RPMI7951 (cell line): Measurements from ENCODE around the gene NUDT8. TPM values are rescaled to one million over a fixed set of nuclear protein-coding genes. Genes with fewer than 3 reads are reported as not detected.

Source experiments
- DNase-seq: peaks from one replicate; pipeline ENCODE4 v3.0.0-alpha.2; 2012; ENCODE audit warnings: low read depth
- total RNA-seq: library from RNA; depleted of rRNA; stranded (reverse); fragments of >200 nt; shearing (Covaris generic); gene quantifications from 2 replicates; pipeline ENCODE4 v1.2.3, GENCODE V29; 2014; rRNA removed

The NUDT8 gene
- 7.2 and 11.6 TPM in 2 replicates for total RNA-seq

- DNase-seq, result peak; percentile 74
Observed at GRCh38 chr11:67629386-67630227, at the start of gene NUDT8. Gene NUDT8, minus strand, starts transcription at chr11:67629937. Its CDS starts 26 bp downstream, at chr11:67629911.

GRCh38 chr11:67675058-67675747 lies 45.5 kb upstream of the NUDT8 start:
- DNase-seq, result no peak

- DNase-seq, result no peak
Observed at GRCh38 chr11:67674442-67674871, 44.7 kb upstream of the NUDT8 start, which contains the start of gene ALDH3B2. Gene ALDH3B2, minus strand, starts transcription at chr11:67674623. Its CDS starts 7,688 bp downstream, at chr11:67666935.

- DNase-seq, result no peak
Observed at GRCh38 chr11:67673902-67674301, 44.2 kb upstream of the NUDT8 start.

- no peak for DNase-seq
Observed at GRCh38 chr11:67673358-67673757, 43.6 kb upstream of the NUDT8 start.

- DNase-seq, result no peak
Observed at GRCh38 chr11:67671211-67671520, 41.4 kb upstream of the NUDT8 start.

GRCh38 chr11:67670316-67671210 lies 40.8 kb upstream of the NUDT8 start:
- no peak for DNase-seq

GRCh38 chr11:67668192-67668551 lies 38.4 kb upstream of the NUDT8 start:
- DNase-seq, result no peak

- no peak for DNase-seq
Observed at GRCh38 chr11:67667490-67668191, 37.9 kb upstream of the NUDT8 start.

- DNase-seq, result no peak
Observed at GRCh38 chr11:67666676-67667489, 37.1 kb upstream of the NUDT8 start.

- no peak for DNase-seq
Observed at GRCh38 chr11:67666303-67666645, 36.5 kb upstream of the NUDT8 start.

- DNase-seq, result no peak
Observed at GRCh38 chr11:67665541-67666302, 36.0 kb upstream of the NUDT8 start.

GRCh38 chr11:67664696-67665540 lies 35.2 kb upstream of the NUDT8 start:
- DNase-seq, result no peak

- DNase-seq, result no peak
Observed at GRCh38 chr11:67664213-67664585, 34.5 kb upstream of the NUDT8 start.

GRCh38 chr11:67663532-67664212 lies 33.9 kb upstream of the NUDT8 start:
- no peak for DNase-seq

GRCh38 chr11:67662835-67663531 lies 33.2 kb upstream of the NUDT8 start:
- no peak for DNase-seq

- no peak for DNase-seq
Observed at GRCh38 chr11:67662142-67662834, 32.6 kb upstream of the NUDT8 start.
